ENCODE data around the gene IFT172.

IFT172 gene

DNA sequence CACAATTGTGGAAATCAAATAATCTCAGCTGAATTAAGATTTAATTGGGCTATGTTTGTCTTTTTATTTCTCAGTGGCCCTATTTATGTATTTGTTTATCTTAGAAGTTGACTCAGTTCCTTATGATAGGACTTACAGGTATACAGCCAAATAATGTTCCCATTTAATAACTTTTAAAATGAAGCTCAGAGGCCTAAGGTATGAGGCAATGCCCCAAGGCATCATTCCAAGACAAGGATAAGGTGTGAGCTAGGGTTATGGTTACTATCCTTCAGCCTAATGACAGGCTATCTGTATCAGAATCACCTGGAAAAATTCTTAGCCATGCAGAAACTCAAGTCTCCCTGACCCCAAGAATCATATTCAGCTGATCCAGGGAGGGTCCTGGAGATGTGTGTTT is 68.5 kb downstream of the IFT172 start:
- Histone ChIP-seq H3K9ac (ENCODE audit: low read length) (no peak overlapping the region), H4K20me1 (ENCODE audit: insufficient read depth, low read length) (no peaks in the 10 kb centered on the region), H3K79me2 (ENCODE audit: low read length) (no peaks in the 10 kb centered on the region), H3K36me3 (replicated peaks; ENCODE audit: low read depth, low read length) (no peaks in the 10 kb centered on the region), H2AFZ (ENCODE audit: low read depth, low read length) (no peak overlapping the region), H3K4me3 (ENCODE audit: low read length) (no peak overlapping the region), H3K27me3 (ENCODE audit: low read depth, low read length) (no peaks in the 10 kb centered on the region), H3K27ac (ENCODE audit: low read length) (no peak overlapping the region), H3K9me3 (ENCODE audit: insufficient read depth, low read length) (no peaks in the 10 kb centered on the region), H3K4me1 (ENCODE audit: low read length) (no peaks in the 10 kb centered on the region), H3K4me2 (ENCODE audit: low read length) (no peak overlapping the region)
- TF ChIP-seq, protein P1, sequence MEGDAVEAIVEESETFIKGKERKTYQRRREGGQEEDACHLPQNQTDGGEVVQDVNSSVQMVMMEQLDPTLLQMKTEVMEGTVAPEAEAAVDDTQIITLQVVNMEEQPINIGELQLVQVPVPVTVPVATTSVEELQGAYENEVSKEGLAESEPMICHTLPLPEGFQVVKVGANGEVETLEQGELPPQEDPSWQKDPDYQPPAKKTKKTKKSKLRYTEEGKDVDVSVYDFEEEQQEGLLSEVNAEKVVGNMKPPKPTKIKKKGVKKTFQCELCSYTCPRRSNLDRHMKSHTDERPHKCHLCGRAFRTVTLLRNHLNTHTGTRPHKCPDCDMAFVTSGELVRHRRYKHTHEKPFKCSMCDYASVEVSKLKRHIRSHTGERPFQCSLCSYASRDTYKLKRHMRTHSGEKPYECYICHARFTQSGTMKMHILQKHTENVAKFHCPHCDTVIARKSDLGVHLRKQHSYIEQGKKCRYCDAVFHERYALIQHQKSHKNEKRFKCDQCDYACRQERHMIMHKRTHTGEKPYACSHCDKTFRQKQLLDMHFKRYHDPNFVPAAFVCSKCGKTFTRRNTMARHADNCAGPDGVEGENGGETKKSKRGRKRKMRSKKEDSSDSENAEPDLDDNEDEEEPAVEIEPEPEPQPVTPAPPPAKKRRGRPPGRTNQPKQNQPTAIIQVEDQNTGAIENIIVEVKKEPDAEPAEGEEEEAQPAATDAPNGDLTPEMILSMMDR (IDR thresholded peaks at IDR 0.05; ENCODE audit: low read depth, low read length), result no peak
- no peak for TF ChIP-seq EZH2phosphoT487 (IDR thresholded peaks at IDR 0.05; ENCODE audit: low read depth)

DNA sequence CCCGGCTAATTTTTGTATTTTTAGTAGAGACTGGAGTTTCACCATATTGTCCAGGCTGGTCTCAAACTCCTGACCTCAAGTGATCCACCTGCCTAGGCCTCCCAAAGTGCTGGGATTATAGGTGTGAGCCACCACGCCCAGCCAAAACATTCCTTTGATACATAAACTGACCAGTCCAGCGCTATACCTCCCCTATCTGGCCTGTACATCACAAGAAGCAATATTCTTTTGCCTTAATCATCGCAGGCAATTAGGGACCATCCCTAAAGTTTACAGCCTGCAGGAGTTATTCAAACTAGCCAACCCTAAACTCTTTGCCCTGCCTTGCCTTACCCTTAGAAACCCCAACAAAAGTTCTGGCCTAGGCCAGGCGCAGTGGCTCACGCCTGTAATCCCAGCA is 73.4 kb downstream of the IFT172 start:
- Histone ChIP-seq H3K27me3 (ENCODE audit: low read depth, low read length) (0 out of 2 replicates have a peak, but pooled peaks cover 2% of the 10 kb centered on the region), H3K9me3 (ENCODE audit: insufficient read depth, low read length) (no peaks in the 10 kb centered on the region), H3K4me3 (ENCODE audit: low read length) (no peak overlapping the region), H3K4me2 (ENCODE audit: low read length) (no peak overlapping the region), H4K20me1 (ENCODE audit: insufficient read depth, low read length) (no peaks in the 10 kb centered on the region), H3K36me3 (replicated peaks; ENCODE audit: low read depth, low read length) (no peaks in the 10 kb centered on the region), H3K9ac (ENCODE audit: low read length) (no peak overlapping the region), H3K79me2 (ENCODE audit: low read length) (no peaks in the 10 kb centered on the region), H2AFZ (ENCODE audit: low read depth, low read length) (no peak overlapping the region), H3K27ac (ENCODE audit: low read length) (no peak overlapping the region), H3K4me1 (ENCODE audit: low read length) (no peaks in the 10 kb centered on the region)
- TF ChIP-seq EZH2phosphoT487 (IDR thresholded peaks at IDR 0.05; ENCODE audit: low read depth), result no peak
- TF ChIP-seq, protein P1 (IDR thresholded peaks at IDR 0.05; ENCODE audit: low read depth, low read length), result no peak

DNA sequence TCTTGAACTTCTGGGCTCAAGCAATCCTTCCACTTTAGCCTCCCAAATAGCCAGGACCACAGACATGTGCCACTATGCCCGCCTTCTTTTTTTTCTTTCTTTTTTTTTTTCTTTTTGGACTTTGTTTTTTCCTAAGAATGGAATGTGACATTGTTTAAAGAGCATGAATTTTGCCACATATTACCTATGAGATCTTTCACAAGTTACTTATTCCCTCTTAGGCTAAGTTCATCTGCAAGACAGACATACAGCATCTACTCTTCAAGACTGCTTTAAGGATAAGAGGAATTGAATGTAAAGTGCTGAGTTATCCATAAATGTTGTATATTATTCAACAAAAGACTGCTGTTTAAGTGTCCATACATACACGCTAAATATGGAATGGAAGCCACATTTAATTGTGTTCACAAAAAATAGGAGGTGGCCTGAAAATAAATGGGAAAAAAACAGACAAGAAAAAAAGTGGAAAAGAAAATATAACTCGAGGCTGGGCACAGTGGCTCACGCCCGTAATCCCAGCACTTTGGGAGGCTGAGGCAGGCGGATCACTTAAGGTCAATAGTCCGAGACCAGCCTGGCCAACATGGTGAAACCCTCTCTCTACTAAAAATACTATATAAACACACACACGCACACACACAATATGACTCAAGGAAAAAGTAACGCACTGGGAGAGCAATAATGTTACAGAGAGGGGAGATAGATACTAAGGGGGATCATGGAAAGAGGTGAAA is 77.0 kb downstream of the IFT172 start:
- no peak overlapping the region for H3K4me3 ChIP-seq (ENCODE audit: low read length)
- peaks cover 12% of the 10 kb centered on the region for H3K4me1 ChIP-seq (ENCODE audit: low read length)
- H3K4me2 ChIP-seq (ENCODE audit: low read length), result no peak overlapping the region
- no peak overlapping the region for H3K27ac ChIP-seq (ENCODE audit: low read length)
- H2AFZ ChIP-seq (ENCODE audit: low read depth, low read length), result no peak overlapping the region
- TF ChIP-seq, protein P1 (IDR thresholded peaks at IDR 0.05; ENCODE audit: low read depth, low read length), result no peak
- no peak for TF ChIP-seq EZH2phosphoT487 (IDR thresholded peaks at IDR 0.05; ENCODE audit: low read depth)
- H4K20me1 ChIP-seq (ENCODE audit: insufficient read depth, low read length), result peaks cover 10% of the 10 kb centered on the region
- H3K27me3 ChIP-seq (ENCODE audit: low read depth, low read length), result 0 out of 2 replicates have a peak, but pooled peaks cover 2% of the 10 kb centered on the region
- H3K36me3 ChIP-seq (replicated peaks; ENCODE audit: low read depth, low read length), result peaks cover under 1% of the 10 kb centered on the region
- H3K9me3 ChIP-seq (ENCODE audit: insufficient read depth, low read length), result no peaks in the 10 kb centered on the region
- no peak overlapping the region for H3K9ac ChIP-seq (ENCODE audit: low read length)
- H3K79me2 ChIP-seq (ENCODE audit: low read length), result peaks cover 18% of the 10 kb centered on the region

DNA sequence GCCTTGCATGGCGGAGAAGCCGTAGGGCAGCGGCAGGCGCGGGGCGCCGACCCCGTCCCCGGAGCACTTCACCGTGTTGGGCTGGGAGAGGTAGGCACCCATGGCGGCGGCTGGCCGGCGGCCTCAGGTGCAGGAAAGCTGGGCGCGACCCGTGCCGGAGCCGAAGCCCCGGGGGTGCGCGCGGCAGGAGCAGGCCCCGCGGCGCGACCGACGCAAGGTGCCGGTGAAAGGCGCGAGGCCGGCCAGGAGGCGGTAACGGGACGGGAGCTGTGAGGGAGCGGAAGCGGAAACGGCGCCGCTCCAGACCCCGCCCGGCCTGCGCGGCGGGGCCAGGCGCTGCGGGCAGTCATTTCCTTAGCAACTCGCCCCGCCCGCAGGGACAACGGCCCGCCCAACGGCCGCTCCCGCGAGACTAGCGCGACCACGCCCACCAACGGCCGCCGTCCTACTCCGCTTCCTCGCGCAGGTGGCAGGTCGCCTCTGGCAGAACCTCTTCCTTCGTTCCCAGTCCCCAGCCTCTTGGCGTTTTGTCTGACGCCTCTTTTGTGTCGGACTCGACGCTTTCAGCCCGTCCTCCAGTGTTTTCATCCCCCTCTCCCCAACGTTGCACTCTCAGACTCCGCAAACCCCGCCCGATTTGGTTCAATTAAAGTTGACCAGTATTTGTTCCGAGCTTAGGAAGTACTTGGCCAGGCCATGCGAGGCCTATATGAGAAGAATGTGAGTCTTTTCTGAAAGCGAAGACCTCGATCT is 80.0 kb downstream of the IFT172 start, which contains the start of gene PPM1G:
Gene PPM1G (minus strand): TSS at position 271 of the 753 bp plus-strand sequence. CDS start 169 bp downstream, at position 102.
- Histone ChIP-seq H2AFZ (ENCODE audit: low read depth, low read length) (peak within 1 kb of the TSS; percentile 91), H3K4me3 (ENCODE audit: low read length) (peak within 1 kb of the TSS; percentile 89), H3K27ac (ENCODE audit: low read length) (peak within 1 kb of the TSS; percentile 71), H3K9ac (ENCODE audit: low read length) (peak within 1 kb of the TSS; percentile 95), H3K4me1 (ENCODE audit: low read length) (peaks cover 19% of the 10 kb centered on the region), H3K79me2 (ENCODE audit: low read length) (peaks cover 49% of the 10 kb centered on the region), H3K9me3 (ENCODE audit: insufficient read depth, low read length) (no peaks in the 10 kb centered on the region), H3K27me3 (ENCODE audit: low read depth, low read length) (0 out of 2 replicates have a peak, but pooled peaks cover 2% of the 10 kb centered on the region), H3K36me3 (replicated peaks; ENCODE audit: low read depth, low read length) (peaks cover 15% of the 10 kb centered on the region), H3K4me2 (ENCODE audit: low read length) (peak within 1 kb of the TSS; percentile 91), H4K20me1 (ENCODE audit: insufficient read depth, low read length) (peaks cover 31% of the 10 kb centered on the region)
- TF ChIP-seq, protein P1 (IDR thresholded peaks at IDR 0.05; ENCODE audit: low read depth, low read length), result no peak
- no peak for TF ChIP-seq EZH2phosphoT487 (IDR thresholded peaks at IDR 0.05; ENCODE audit: low read depth)

Measured in OCI-LY3 (cell line).